HUES64 (cell line): Measurements from ENCODE around the gene CFAP299.
A peak's percentile ranks its signal among the peaks of the same experiment; 100 is the strongest.

Experiments
- H3K27ac ChIP-seq: 2 replicates; pipeline ENCODE4 v1.7.0; 2013; ENCODE audit warnings: low read depth, low read length, inconsistent platforms
- H3K27me3 ChIP-seq: 2 replicates; pipeline ENCODE4 v1.6.1; 2013; ENCODE audit warnings: mild to moderate bottlenecking, low read length; ENCODE audit not compliant: insufficient read depth
- H3K36me3 ChIP-seq: 2 replicates; pipeline ENCODE4 v1.6.1; 2013; ENCODE audit warnings: mild to moderate bottlenecking, low read length; ENCODE audit not compliant: insufficient read depth
- H3K4me1 ChIP-seq: 2 replicates; pipeline ENCODE4 v1.6.1; 2013; ENCODE audit warnings: mild to moderate bottlenecking, low read length, moderate library complexity; ENCODE audit not compliant: insufficient read depth
- H3K4me3 ChIP-seq: 2 replicates; pipeline ENCODE4 v1.5.1; 2013; ENCODE audit warnings: mild to moderate bottlenecking, low read length, moderate library complexity
- H3K9ac ChIP-seq: 2 replicates; pipeline ENCODE4 v1.6.1; 2013; ENCODE audit warnings: mild to moderate bottlenecking, low read depth, low read length
- H3K9me3 ChIP-seq: 2 replicates; pipeline ENCODE4 v1.6.1; 2013; ENCODE audit warnings: low read depth, low read length; ENCODE audit not compliant: insufficient read depth
- WGBS: fragments of 150-250, 120-280 bp; methylation state at CpG from one replicate; pipeline ENCODE4 v1.1.7; 2013; ENCODE audit warnings: missing lambda C conversion rate; 5-methylcytosine and 5-hydroxymethylcytosine counted together

Gene CFAP299

DNA sequence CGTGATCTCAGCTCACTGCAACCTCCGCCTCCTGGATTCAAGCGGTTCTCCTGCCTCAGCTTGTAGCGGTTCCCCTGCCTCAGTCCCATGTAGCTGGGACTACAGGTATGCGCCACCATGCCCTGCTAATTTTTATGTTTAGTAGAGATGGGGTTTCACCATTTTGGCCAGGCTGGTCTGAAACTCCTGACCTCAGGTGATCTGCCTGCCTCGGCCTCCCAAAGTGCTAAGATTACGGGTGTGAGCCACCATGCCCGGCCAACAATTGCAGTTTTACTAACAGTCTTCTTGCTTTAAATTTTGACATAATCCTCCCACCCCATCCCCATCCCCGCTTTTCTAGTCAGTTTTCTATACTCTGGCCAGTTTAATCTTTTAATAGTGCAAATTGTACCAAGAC is 112.0 kb downstream of the CFAP299 start:
- Histone ChIP-seq H3K9me3 (no peaks in the 10 kb centered on the region), H3K9ac (no peak overlapping the region), H3K27ac (no peak overlapping the region), H3K4me3 (no peak overlapping the region), H3K36me3 (no peaks in the 10 kb centered on the region), H3K4me1 (no peaks in the 10 kb centered on the region), H3K27me3 (no peaks in the 10 kb centered on the region)
- 97% methylated on average over 9 of the region's 9 CpGs for WGBS

DNA sequence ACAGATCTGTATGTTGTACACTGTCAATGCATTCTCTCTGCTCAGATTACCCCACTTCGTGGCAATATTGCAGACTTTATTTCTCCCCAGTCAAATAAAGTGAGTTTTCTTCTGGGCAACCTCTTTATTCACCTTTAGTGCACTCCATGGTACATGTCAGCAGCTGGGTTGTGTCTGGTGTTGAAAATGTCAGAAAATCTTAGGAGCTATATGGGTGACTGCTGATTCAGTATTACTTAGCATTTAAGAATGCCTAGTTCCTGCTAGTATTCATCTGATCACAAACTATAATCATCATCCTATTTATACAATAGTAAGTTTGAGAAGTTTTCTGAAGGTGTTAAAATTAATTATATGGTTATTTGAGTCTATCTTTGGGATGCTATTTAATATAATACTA is 112.5 kb downstream of the CFAP299 start:
- H3K27me3 ChIP-seq: no peaks in the 10 kb centered on the region
- 96% methylated on average over 1 of the region's 1 CpG for WGBS
- H3K36me3 ChIP-seq: no peaks in the 10 kb centered on the region
- H3K9me3 ChIP-seq: no peaks in the 10 kb centered on the region
- no peak overlapping the region for H3K9ac ChIP-seq
- no peaks in the 10 kb centered on the region; the same call in 1 of the 2 replicates for H3K4me1 ChIP-seq
- no peak overlapping the region for H3K4me3 ChIP-seq
- no peak overlapping the region for H3K27ac ChIP-seq

DNA sequence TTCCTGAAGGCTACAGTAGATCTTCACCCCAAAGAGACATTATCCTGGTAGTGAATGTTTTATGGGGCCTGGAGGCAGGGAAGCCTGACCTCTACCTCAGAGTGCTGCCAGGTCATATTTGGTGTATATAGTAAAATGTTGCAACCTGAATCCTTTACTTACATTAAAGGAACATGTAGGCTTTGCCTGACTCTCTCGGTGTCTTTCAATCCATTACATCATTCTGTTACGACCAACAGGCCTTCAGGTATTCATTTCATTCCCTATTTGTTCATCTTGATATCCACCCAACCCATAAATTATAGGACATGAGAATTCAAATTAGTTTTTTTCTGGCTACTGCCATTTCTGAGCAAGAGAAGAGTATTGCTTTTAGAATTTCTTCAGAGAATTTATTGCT is 116.5 kb downstream of the CFAP299 start:
- Histone ChIP-seq H3K36me3 (no peaks in the 10 kb centered on the region), H3K27ac (no peak overlapping the region), H3K27me3 (no peaks in the 10 kb centered on the region), H3K9me3 (no peaks in the 10 kb centered on the region), H3K9ac (no peak overlapping the region), H3K4me1 (peaks cover 16% of the 10 kb centered on the region), H3K4me3 (no peak overlapping the region)
- 98% methylated on average over 2 of the region's 2 CpGs for WGBS

DNA sequence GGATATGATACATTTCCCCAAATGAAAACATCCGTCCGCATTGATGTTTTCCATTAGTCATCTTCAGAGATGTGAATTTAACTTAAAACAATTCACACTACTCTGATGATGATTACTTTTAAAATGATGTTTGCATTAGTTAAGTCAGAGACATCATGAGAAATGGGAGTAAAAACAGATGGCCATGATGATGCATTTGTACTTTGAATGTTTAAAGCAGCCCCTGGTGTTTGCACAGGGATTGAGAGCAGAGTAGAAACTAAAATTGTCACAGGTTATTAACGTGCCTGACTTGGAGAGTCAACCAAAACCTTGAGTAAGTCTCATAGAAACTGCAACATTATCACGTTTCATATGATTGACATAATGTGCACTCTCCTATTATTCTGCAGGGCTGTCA is 117.2 kb downstream of the CFAP299 start:
- 96% methylated on average over 2 of the region's 4 CpGs for WGBS
- Histone ChIP-seq H3K27me3 (no peaks in the 10 kb centered on the region), H3K4me3 (no peak overlapping the region), H3K4me1 (peaks cover 16% of the 10 kb centered on the region), H3K9me3 (no peaks in the 10 kb centered on the region), H3K27ac (no peak overlapping the region), H3K9ac (no peak overlapping the region), H3K36me3 (no peaks in the 10 kb centered on the region)

DNA sequence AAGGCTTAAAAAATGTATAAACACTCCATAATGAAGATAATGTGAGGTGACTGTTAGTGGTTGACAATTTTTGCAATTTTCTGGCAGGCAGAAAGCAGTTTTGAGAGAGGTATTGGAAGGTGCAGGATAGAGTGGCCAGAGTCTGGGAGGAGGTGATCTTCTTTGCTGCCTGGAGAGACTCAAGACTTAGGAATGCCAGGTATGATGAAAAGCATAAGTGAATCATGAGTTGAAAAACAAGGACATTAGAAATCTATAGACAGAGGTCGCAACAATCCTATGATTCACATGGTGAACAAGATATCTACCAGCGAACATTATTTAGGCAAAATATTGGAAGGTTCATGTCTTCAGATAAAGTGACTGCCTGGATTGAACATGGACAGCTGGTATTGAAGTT is 118.5 kb downstream of the CFAP299 start:
- WGBS: 87% methylated on average over 2 of the region's 2 CpGs
- Histone ChIP-seq H3K9me3 (no peaks in the 10 kb centered on the region), H3K27ac (peak overlapping the region; percentile 62), H3K27me3 (no peaks in the 10 kb centered on the region), H3K9ac (no peak overlapping the region), H3K4me1 (peaks cover 16% of the 10 kb centered on the region), H3K36me3 (no peaks in the 10 kb centered on the region), H3K4me3 (no peak overlapping the region)

DNA sequence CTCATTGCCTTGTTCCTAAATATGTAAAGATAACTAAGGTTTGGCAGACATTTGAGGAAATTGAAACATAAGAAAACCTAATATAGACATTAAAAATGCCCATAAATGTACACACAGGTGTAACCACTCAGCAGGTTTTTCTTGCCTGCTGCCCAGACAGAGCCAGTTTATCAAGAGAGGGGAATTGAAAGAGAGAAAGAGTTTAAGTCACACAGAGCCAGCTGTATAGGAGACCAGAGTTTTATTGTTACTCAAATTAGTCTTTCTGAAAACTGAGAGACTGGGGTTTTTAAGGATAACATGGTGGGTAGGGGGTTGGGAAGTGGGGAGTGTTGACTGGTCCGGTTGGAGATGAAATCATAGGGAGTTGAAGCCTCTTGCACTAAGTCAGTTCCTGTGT is 119.0 kb downstream of the CFAP299 start:
- Histone ChIP-seq H3K27ac (peak overlapping the region; percentile 62), H3K36me3 (no peaks in the 10 kb centered on the region), H3K4me3 (no peak overlapping the region), H3K27me3 (no peaks in the 10 kb centered on the region), H3K9me3 (no peaks in the 10 kb centered on the region), H3K4me1 (peaks cover 18% of the 10 kb centered on the region), H3K9ac (no peak overlapping the region)
- WGBS: 27% methylated on average over 1 of the region's 1 CpG

DNA sequence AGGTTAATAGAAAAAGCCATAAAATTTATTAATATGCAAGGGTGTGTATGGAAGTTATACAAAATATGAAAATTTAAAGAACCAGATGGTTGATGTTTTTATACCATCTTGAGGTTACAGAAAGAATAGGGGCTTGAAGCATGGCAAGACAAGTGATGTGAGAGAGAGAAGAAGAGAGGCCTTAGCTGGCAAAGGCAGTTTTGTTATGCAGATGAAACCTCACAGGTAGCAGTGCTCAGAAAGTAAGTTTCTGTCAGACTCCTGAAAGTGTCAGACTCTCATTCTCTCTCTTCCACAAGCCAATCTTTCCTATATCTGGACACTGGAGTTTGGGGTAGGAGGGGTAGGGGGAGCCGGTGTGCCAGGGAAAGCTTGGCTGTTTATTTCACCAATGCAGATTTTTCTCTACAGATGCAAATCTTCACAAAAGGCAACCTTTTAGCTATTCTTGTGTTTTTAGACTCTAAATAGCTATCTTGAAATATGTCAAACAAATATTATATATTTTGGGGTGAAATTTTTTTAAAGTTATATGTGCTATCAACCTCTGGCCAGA is 124.5 kb downstream of the CFAP299 start:
- H3K27me3 ChIP-seq: no peaks in the 10 kb centered on the region
- H3K27ac ChIP-seq: no peak overlapping the region
- no peaks in the 10 kb centered on the region for H3K36me3 ChIP-seq
- no peak overlapping the region for H3K9ac ChIP-seq
- H3K9me3 ChIP-seq: no peaks in the 10 kb centered on the region
- no peak overlapping the region for H3K4me3 ChIP-seq
- WGBS: no CpG with 5 or more reads among the region's 1 CpG
- peaks cover 38% of the 10 kb centered on the region for H3K4me1 ChIP-seq

DNA sequence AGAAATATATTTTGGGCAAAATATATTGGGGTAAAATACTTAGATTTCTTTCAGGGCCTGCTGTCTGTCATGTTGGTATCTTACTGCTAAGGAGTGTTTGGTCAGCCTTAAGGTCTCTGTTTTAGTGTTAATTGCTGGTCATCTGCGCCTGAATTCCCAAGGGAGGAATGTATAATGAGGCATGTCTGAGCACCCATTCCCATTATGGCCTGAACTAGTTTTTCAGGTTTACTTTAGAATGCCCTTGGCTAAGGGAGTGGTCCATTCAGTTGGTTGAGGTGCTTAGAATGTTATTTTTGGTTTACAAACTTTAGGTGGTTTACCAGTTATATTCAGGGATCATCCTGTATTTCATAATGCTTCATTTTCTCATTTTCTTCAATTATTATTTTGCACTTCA is 125.9 kb downstream of the CFAP299 start:
- Histone ChIP-seq H3K4me1 (peaks cover 43% of the 10 kb centered on the region), H3K9ac (no peak overlapping the region), H3K4me3 (no peak overlapping the region), H3K36me3 (no peaks in the 10 kb centered on the region), H3K9me3 (no peaks in the 10 kb centered on the region), H3K27ac (peak overlapping the region; percentile 71), H3K27me3 (no peaks in the 10 kb centered on the region)
- WGBS: 91% methylated on average over 1 of the region's 1 CpG

DNA sequence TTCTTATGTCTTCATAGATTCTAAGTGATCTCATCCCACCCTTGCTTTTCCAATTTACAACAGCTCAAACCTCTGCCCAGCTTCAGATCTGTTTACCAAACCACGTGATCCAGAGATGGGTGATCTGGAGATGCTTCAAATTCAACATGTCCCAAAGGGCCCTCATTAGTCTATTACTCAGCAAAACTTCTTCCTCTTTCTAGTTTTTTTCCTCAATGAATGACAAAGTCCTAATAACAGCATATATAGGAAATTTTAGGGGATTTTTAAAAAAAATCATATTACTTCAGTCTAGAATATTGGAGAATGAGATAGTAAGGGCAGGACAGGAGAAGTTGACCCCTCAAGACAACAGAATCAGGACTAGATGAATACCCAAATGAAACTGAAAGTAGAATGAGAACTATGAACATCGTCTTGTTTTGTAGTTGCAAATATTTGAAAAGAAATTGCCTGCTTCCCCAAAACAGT is 127.1 kb downstream of the CFAP299 start:
- H3K27me3 ChIP-seq: no peaks in the 10 kb centered on the region
- no peak overlapping the region for H3K9ac ChIP-seq
- H3K4me3 ChIP-seq: no peak overlapping the region
- H3K4me1 ChIP-seq: peaks cover 43% of the 10 kb centered on the region
- WGBS: 96% methylated on average over 2 of the region's 2 CpGs
- H3K36me3 ChIP-seq: no peaks in the 10 kb centered on the region
- H3K27ac ChIP-seq: no peak overlapping the region
- no peaks in the 10 kb centered on the region for H3K9me3 ChIP-seq

DNA sequence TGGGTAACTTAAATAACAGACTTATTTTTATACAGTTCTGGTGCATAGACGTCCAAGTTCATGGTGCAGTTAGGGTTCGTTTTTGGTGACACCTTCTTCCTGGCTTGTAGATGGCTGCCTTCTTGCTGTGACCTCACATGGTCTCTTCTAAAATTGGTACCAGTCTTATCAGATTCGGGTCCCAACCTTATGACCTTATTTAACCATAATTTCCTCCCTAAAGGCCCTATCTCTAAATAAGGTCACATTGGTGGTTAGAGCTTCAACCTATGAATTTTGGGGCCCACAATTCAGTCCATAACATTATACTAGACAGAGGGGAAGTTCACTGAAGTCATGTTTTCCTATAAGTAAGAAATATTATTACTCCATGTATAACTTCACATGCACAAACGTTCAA is 128.0 kb downstream of the CFAP299 start:
- no peak overlapping the region for H3K27ac ChIP-seq
- no peaks in the 10 kb centered on the region for H3K9me3 ChIP-seq
- H3K9ac ChIP-seq: no peak overlapping the region
- H3K4me3 ChIP-seq: no peak overlapping the region
- 96% methylated on average over 4 of the region's 4 CpGs for WGBS
- no peaks in the 10 kb centered on the region for H3K27me3 ChIP-seq
- H3K4me1 ChIP-seq: peaks cover 43% of the 10 kb centered on the region
- no peaks in the 10 kb centered on the region for H3K36me3 ChIP-seq

DNA sequence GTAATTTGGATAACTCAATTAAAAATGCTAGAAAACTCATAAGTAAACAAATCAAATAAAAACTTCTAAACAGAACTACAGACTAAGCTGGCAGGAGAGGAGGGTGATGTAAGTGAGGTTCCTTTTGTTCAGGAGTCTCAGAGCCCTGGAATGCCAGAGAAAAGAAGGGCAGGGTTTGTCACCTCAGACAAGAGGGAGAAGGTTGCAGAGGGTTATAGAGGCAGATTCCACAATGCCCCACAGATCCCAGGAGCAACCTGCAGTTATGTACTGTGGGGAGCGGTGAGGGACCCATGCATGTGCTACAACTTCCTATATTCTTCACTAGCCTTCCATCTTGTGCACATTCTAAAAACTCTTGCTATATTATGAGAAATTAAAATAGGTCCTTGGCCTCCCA is 129.7 kb downstream of the CFAP299 start:
- Histone ChIP-seq H3K27ac (no peak overlapping the region), H3K9me3 (no peaks in the 10 kb centered on the region), H3K27me3 (no peaks in the 10 kb centered on the region), H3K4me1 (peaks cover 48% of the 10 kb centered on the region), H3K4me3 (no peak overlapping the region), H3K9ac (no peak overlapping the region), H3K36me3 (no peaks in the 10 kb centered on the region)
- no CpG with 5 or more reads among the region's 1 CpG for WGBS

DNA sequence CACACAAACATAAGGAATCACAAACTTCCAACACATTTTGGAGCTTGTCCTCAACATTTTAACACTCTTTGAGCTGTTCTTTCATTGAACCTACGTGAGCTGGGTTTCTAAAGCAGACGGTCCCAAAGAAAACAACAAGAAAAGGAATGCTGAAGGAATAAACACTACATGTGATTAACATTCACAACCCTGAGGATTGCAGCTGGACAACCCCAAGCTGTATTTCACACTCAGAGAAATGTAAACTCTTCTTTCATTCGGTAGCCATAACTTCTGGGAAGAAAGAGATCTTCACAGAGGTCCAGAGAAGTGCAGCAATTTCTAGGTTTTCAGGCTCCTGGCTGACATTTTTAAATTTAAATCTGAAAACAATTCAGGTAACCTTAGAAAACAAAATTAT is 130.2 kb downstream of the CFAP299 start:
- Histone ChIP-seq H3K27ac (no peak overlapping the region), H3K27me3 (no peaks in the 10 kb centered on the region), H3K9me3 (no peaks in the 10 kb centered on the region), H3K4me3 (no peak overlapping the region), H3K36me3 (no peaks in the 10 kb centered on the region), H3K9ac (no peak overlapping the region), H3K4me1 (peaks cover 47% of the 10 kb centered on the region)
- 94% methylated on average over 3 of the region's 3 CpGs for WGBS
